Right lobe of liver (tissue), 6 donors: ENCODE measurements around the gene DST. TPM values are rescaled to one million over a fixed set of nuclear protein-coding genes. Genes with fewer than 3 reads are reported as not detected.

ENCODE experiments used
- ATAC-seq, 4 donors: fragments of 200-7000 bp; cut with Tn5 transposase; one replicate each; pipeline ENCODE4 v1.9.1; 2020; ENCODE audit warnings: mild to moderate bottlenecking in 4 of 4, moderate library complexity in 4 of 4
- DNase-seq, 3 donors: peaks; one replicate each; pipeline ENCODE4 v3.0.0-alpha.2; 2020
- H3K27ac ChIP-seq, 3 donors: fragments of 200-600 bp; one replicate each; pipeline ENCODE4 v1.8.0; 2022
- H3K27me3 ChIP-seq, 2 donors: fragments of 200-600 bp; one replicate each; pipeline ENCODE4 v1.8.0; 2022
- H3K36me3 ChIP-seq, 4 donors: fragments of 200-600 bp; sonication (generic) in 1 of 4; one replicate each; pipeline versions ENCODE4 v1.5.1 to v1.8.0; 2017 to 2022; ENCODE audit warnings: control low read depth in 1 of 4
- H3K4me1 ChIP-seq, 4 donors: fragments of 200-600 bp; sonication (generic) in 1 of 4; one replicate each; pipeline versions ENCODE4 v1.5.1 to v1.8.0; 2017 to 2022; ENCODE audit warnings: control low read depth in 1 of 4
- H3K4me3 ChIP-seq, 3 donors: fragments of 200-600 bp; one replicate each; pipeline ENCODE4 v1.8.0; 2022
- H3K9me3 ChIP-seq, 4 donors: fragments of 200-600 bp; sonication (generic) in 1 of 4; one replicate each; pipeline versions ENCODE4 v1.5.1 to v1.8.0; 2017 to 2022; ENCODE audit warnings: control low read depth in 1 of 4
- POLR2A ChIP-seq: fragments of 450-650 bp; IDR thresholded peaks from one replicate; pipeline ENCODE4 v1.6.1; 2017; ENCODE audit warnings: antibody characterized with exemption, mild to moderate bottlenecking
- WGBS: methylation state at CpG from one replicate; pipeline ENCODE4 v1.1.6; 2018; ENCODE audit warnings: low coverage, low lambda C conversion rate; ENCODE audit not compliant: insufficient coverage; ENCODE audit errors: missing lambda C conversion rate; 5-methylcytosine and 5-hydroxymethylcytosine counted together
- intact Hi-C, 2 donors: fragments of 100-400 bp; cut with DNase I; formaldehyde crosslinking; loops; one replicate each; pipeline versions ENCODE4 v1.11.2 to v1.14.1; 2022
- total RNA-seq, 6 experiments: library from RNA; depleted of rRNA in 2 of 6; stranded (reverse); fragments of >200 nt in 2 of 6; fragmentation: NEBNext Ultra II Directional in 3 of 6; extraction: Animal tissue kit (Norgen Biotek cat#: 25700) in 3 of 6; gene quantifications; one replicate each; pipeline versions ENCODE4 v1.1.0 to v1.2.4, GENCODE V29; 2016 to 2023
- TF ChIP-seq, protein P1 (sequence below), 4 donors: fragments of 200-600 bp in 3 of 4; fragments of 450-650 bp in 1 of 4; IDR thresholded peaks; one replicate each; pipeline versions ENCODE4 v1.5.1 to v1.8.0; 2016 to 2022; ENCODE audit warnings: antibody characterized with exemption in 4 of 4, mild to moderate bottlenecking in 2 of 4
- donor health status: DM: no; HTN: yes; CAD: no.
- donor health status: DM: no; HTN: no; CAD: no.
- donor health status: DM: no; HTN: no; CAD: no.
- donor health status: DM: no; HTN: yes; CAD: no.
- donor health status: DM: no; HTN: yes; CAD: no.

The DST gene
- total RNA-seq, 6 experiments from 2014 or later = 92.1 to 207 (median 156) TPM

DNA sequence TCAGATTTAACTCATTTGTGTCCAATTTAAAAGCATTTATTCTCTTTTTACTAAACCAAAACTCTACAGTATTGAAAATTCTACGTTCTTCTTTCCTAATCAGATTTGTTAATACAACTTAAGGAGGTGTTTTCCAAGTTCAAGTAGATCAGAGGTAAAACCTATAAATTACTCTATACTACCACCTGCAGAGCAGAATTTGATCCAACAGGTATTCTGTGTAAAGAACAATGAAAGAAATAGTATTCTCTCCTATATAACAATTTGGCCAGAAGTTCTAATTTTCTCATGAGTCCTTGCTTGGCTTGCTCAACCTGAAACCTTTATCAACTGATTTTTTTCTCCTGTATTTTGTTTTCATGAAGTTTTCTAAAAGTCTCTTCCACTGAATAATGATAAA lies 28.5 kb upstream of the DST start:
- no peaks in the 10 kb centered on the region for H3K27me3 ChIP-seq
- ATAC-seq (no peak), DNase-seq (no peak)
- TF ChIP-seq, protein P1, sequence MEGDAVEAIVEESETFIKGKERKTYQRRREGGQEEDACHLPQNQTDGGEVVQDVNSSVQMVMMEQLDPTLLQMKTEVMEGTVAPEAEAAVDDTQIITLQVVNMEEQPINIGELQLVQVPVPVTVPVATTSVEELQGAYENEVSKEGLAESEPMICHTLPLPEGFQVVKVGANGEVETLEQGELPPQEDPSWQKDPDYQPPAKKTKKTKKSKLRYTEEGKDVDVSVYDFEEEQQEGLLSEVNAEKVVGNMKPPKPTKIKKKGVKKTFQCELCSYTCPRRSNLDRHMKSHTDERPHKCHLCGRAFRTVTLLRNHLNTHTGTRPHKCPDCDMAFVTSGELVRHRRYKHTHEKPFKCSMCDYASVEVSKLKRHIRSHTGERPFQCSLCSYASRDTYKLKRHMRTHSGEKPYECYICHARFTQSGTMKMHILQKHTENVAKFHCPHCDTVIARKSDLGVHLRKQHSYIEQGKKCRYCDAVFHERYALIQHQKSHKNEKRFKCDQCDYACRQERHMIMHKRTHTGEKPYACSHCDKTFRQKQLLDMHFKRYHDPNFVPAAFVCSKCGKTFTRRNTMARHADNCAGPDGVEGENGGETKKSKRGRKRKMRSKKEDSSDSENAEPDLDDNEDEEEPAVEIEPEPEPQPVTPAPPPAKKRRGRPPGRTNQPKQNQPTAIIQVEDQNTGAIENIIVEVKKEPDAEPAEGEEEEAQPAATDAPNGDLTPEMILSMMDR (IDR thresholded peaks at IDR 0.05) = no peak
- no peak for TF ChIP-seq POLR2A
- no peaks in the 10 kb centered on the region for H3K9me3 ChIP-seq
- intact Hi-C loops = no loop called here
- no peak overlapping the region for H3K4me3 ChIP-seq
- WGBS = 76% methylated on average over 1 of the region's 1 CpG
- peak overlapping the region in 1 of 3 donors; percentile 54 for H3K27ac ChIP-seq
- H3K4me1 ChIP-seq = peaks cover 0 to 34% (median 2%) of the 10 kb centered on the region in 4 donors
- no peaks in the 10 kb centered on the region for H3K36me3 ChIP-seq

DNA sequence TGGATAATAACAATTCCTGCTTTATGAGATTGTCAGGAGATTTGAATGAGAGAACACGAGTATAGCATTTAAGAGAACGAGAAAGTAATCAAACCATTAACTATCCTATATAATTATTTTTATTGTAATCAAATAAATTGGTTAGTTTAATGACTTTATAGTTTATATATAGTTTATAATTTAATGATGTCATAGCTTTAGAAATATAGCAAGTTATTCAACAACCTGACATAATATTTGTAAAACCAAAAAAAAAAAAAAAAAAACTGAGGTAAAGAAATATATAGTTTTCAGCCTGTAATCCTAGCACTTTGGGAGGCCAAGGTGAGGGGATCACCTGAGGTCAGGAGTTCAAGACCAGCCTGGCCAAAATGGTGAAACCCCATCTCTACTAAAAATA lies 26.4 kb upstream of the DST start:
- Histone ChIP-seq H3K4me1 (peaks cover 0 to 41% (median 5%) of the 10 kb centered on the region in 4 donors), H3K27ac (no peak overlapping the region), H3K9me3 (no peaks in the 10 kb centered on the region), H3K4me3 (no peak overlapping the region), H3K27me3 (no peaks in the 10 kb centered on the region), H3K36me3 (no peaks in the 10 kb centered on the region)
- intact Hi-C loops = no loop called here
- 93% methylated on average over 2 of the region's 2 CpGs for WGBS
- DNase-seq (no peak), ATAC-seq (no peak)
- TF ChIP-seq, protein P1 (IDR thresholded peaks at IDR 0.05) = no peak
- TF ChIP-seq POLR2A = no peak

DNA sequence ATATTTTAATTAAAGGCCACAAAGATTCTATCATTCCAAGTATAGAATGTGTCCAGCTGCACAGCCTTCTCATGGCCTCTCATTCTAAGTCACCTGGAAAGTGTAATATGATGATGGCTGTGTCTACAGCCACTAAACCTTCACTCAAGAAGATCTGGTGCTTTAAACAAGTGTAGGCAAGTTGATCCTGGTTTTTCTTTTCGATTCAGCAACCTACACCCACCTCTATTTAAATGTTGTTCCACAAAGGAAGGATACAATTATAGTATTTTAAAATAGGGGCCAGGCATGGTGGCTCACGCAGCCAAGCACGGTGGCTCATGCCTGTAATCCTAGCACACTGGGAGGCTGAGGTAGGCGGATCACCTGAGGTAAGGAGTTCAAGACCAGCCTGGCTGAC lies 25.5 kb upstream of the DST start:
- Histone ChIP-seq H3K27ac (no peak overlapping the region), H3K27me3 (no peaks in the 10 kb centered on the region), H3K4me1 (peaks cover 0 to 41% (median 8%) of the 10 kb centered on the region in 4 donors), H3K36me3 (no peaks in the 10 kb centered on the region), H3K4me3 (no peak overlapping the region), H3K9me3 (no peaks in the 10 kb centered on the region)
- WGBS = 88% methylated on average over 4 of the region's 4 CpGs
- no peak for TF ChIP-seq POLR2A
- TF ChIP-seq, protein P1 (IDR thresholded peaks at IDR 0.05) = no peak
- intact Hi-C loops = no loop called here
- ATAC-seq (no peak), DNase-seq (no peak)

DNA sequence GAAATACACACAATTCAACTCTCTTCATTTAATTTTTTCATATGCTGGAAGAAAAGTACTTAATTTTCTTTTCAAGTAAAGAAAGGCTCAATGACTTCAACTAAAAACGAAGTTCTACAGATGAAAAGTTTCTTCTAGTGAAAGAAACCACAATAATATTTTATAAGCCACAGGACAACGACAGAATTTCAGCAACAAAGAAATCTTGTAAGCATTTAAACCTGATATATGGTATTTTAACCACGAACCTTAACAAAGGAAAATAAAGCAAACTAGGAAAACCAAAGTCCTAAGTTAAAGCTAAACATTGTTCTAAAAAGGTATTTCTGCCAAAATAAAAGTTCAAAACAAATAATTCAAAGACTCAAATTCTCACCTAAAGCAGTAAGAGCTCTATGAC lies 24.6 kb upstream of the DST start:
- DNase-seq = no peak
- 36% methylated on average over 3 of the region's 3 CpGs for WGBS
- no peak for ATAC-seq
- no peak for TF ChIP-seq POLR2A
- TF ChIP-seq, protein P1 (IDR thresholded peaks at IDR 0.05) = no peak
- intact Hi-C loops = no loop called here
- no peaks in the 10 kb centered on the region for H3K27me3 ChIP-seq
- no peaks in the 10 kb centered on the region for H3K36me3 ChIP-seq
- H3K27ac ChIP-seq = no peak overlapping the region
- H3K4me3 ChIP-seq = no peak overlapping the region
- peaks cover 0 to 41% (median 8%) of the 10 kb centered on the region in 4 donors for H3K4me1 ChIP-seq
- no peaks in the 10 kb centered on the region for H3K9me3 ChIP-seq

DNA sequence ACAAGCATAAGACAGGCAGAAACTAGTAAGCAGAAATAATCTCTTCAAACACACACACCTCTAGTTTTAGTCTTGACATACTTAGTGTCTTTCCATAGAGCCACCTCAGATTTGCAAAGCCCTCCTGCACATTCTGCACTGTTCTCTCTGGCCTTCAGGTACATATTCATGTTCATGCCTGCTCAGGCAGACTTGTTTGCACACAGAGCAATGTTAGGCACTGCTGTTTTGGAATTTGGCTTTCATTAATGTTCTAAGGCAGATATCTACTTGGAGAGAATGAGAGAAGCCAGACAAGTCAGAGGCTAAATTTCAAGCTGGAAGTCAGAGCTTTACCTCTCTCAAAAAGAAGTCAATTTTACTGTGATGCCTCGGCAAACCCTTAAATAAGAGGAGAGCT lies 21.3 kb upstream of the DST start:
- H3K27ac ChIP-seq = peak overlapping the region in 1 of 3 donors; percentile 9
- intact Hi-C loops = no loop called here
- H3K4me3 ChIP-seq = no peak overlapping the region
- ATAC-seq = peak; percentile 18 to 64 (median 60)
- H3K36me3 ChIP-seq = no peaks in the 10 kb centered on the region
- H3K4me1 ChIP-seq = peaks cover 0 to 21% (median 6%) of the 10 kb centered on the region in 4 donors
- 40% methylated on average over 1 of the region's 1 CpG for WGBS
- H3K9me3 ChIP-seq = no peaks in the 10 kb centered on the region
- no peak for DNase-seq
- TF ChIP-seq POLR2A = no peak
- TF ChIP-seq, protein P1 (IDR thresholded peaks at IDR 0.05) = no peak
- H3K27me3 ChIP-seq = no peaks in the 10 kb centered on the region
